RWPE2 (cell line): ENCODE results near the gene DLG1.

Experiments
- ATAC-seq: fragments of 200-7000 bp; cut with Tn5 transposase; 3 replicates; pipeline ENCODE4 v1.9.1; 2021; ENCODE audit warnings: low read depth
- DNase-seq: peaks from one replicate; pipeline ENCODE4 v3.0.0-alpha.2; 2020; ENCODE audit warnings: low spot score
- H3K27ac ChIP-seq: fragments of 450-650 bp; 2 replicates; pipeline ENCODE4 v1.5.1; 2017; ENCODE audit warnings: mild to moderate bottlenecking; ENCODE audit not compliant: poor library complexity, severe bottlenecking
- H3K27me3 ChIP-seq: fragments of 250-450 bp; sonication (Bioruptor Pico); 2 replicates; pipeline ENCODE4 v1.5.1; 2021; ENCODE audit warnings: mild to moderate bottlenecking, moderate library complexity; ENCODE audit not compliant: insufficient read depth, poor library complexity, severe bottlenecking
- H3K36me3 ChIP-seq: fragments of 250-450 bp; sonication (Bioruptor Pico); 2 replicates; pipeline ENCODE4 v1.5.1; 2020; ENCODE audit warnings: low read depth, mild to moderate bottlenecking, moderate library complexity
- H3K4me1 ChIP-seq: fragments of 250-450 bp; sonication (Bioruptor Pico); 2 replicates; pipeline ENCODE4 v1.5.1; 2021; ENCODE audit warnings: mild to moderate bottlenecking, moderate library complexity; ENCODE audit not compliant: insufficient read depth, poor library complexity, severe bottlenecking
- H3K4me3 ChIP-seq: fragments of 250-450 bp; sonication (Bioruptor Pico); 2 replicates; pipeline ENCODE4 v1.5.1; 2021; ENCODE audit warnings: mild to moderate bottlenecking, moderate library complexity; ENCODE audit not compliant: severe bottlenecking
- H3K9me3 ChIP-seq: fragments of 250-450 bp; sonication (Bioruptor Pico); 2 replicates; pipeline ENCODE4 v1.5.1; 2021; ENCODE audit warnings: mild to moderate bottlenecking, moderate library complexity; ENCODE audit not compliant: severe bottlenecking
- TF ChIP-seq, protein P1 (sequence below): fragments of 450-650 bp; IDR thresholded peaks from one replicate; pipeline ENCODE4 v1.5.1; 2017; ENCODE audit warnings: mild to moderate bottlenecking, moderate library complexity; ENCODE audit not compliant: poor library complexity, severe bottlenecking

DLG1 gene

DNA sequence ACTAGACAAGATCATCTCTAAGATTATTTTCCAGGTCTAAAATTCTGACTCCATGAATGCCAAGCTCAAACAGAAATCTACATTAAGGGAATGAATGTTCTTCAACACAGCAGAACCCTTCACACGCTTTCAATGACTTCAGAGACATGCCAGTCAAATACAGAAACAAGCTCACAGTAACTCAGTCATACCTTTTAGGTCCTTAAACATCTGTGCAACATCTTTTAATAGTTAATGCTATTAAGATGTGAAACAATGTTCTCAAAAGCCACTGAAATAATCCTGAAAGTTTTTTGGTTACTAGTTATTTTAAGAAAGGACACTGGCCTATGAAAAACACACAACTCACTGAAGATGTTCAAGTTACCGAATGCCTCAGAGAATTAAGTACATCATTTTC is 2.5 kb downstream of the DLG1 start:
- H3K27me3 ChIP-seq = no peaks in the 10 kb centered on the region
- TF ChIP-seq, protein P1, sequence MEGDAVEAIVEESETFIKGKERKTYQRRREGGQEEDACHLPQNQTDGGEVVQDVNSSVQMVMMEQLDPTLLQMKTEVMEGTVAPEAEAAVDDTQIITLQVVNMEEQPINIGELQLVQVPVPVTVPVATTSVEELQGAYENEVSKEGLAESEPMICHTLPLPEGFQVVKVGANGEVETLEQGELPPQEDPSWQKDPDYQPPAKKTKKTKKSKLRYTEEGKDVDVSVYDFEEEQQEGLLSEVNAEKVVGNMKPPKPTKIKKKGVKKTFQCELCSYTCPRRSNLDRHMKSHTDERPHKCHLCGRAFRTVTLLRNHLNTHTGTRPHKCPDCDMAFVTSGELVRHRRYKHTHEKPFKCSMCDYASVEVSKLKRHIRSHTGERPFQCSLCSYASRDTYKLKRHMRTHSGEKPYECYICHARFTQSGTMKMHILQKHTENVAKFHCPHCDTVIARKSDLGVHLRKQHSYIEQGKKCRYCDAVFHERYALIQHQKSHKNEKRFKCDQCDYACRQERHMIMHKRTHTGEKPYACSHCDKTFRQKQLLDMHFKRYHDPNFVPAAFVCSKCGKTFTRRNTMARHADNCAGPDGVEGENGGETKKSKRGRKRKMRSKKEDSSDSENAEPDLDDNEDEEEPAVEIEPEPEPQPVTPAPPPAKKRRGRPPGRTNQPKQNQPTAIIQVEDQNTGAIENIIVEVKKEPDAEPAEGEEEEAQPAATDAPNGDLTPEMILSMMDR = no peak
- ATAC-seq = no peak
- H3K27ac ChIP-seq = no peak overlapping the region
- H3K4me3 ChIP-seq = peak overlapping the region; percentile 71
- H3K9me3 ChIP-seq = no peaks in the 10 kb centered on the region
- no peak for DNase-seq
- peaks cover 52% of the 10 kb centered on the region for H3K4me1 ChIP-seq
- H3K36me3 ChIP-seq = peaks cover 55% of the 10 kb centered on the region

DNA sequence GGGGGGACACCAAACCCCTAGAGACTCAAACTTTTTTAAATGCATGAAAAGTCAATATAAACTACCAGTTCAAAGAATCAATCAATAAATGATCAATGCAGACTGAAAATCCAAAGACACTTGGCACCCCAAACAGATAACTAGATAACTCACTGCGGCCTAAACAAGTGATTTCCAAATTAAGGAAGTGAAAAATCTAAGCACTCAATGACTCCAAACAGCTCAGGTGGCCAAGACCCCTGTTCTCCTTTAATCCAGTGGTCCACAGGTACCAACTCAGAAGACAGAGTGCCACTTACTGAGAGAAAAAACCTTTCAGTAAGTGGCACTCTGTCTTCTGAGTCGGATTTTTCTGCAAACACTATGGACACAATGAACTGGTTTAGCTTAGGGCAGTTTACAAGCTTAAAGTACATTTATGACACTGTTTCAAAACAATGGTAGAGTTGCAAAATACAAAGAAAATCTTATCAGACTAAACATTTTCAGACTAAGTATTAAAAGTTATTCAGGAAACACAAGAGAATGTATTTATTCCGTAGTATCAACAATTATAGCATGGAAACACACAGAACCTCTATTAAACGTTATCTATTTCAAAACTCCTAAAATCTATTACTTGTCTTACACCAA is 4.7 kb downstream of the DLG1 start:
- H3K27ac ChIP-seq = no peak overlapping the region
- DNase-seq = no peak

DNA sequence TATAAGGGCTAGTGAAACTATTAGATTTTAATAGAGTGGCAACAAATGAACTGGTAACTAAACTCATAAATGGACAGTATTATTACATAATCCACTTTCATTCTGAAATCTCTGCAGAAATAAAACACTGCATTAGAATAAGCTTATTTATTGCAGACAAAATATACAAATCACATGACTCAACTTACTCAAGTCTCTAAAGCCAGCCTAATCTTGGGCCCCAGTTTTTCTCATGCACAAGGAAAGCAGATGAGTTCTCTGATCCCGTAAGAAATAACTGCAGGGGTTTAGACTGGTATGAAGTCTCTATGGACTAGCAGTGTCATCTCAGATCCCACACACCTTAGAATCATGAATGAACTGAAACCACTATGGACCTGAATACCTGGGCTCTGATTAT is 5.8 kb downstream of the DLG1 start:
- Histone ChIP-seq H3K27me3 (no peaks in the 10 kb centered on the region), H3K4me3 (no peak overlapping the region), H3K9me3 (no peaks in the 10 kb centered on the region), H3K36me3 (peaks cover 77% of the 10 kb centered on the region), H3K27ac (peak overlapping the region; percentile 71), H3K4me1 (peaks cover 64% of the 10 kb centered on the region)
- TF ChIP-seq, protein P1 = no peak
- no peak for ATAC-seq
- no peak for DNase-seq

More for the DNA sequence above, 4.7 kb downstream of the DLG1 start:
- Histone ChIP-seq H3K4me1 (peaks cover 64% of the 10 kb centered on the region), H3K27me3 (no peaks in the 10 kb centered on the region), H3K4me3 (no peak overlapping the region), H3K36me3 (peaks cover 71% of the 10 kb centered on the region), H3K9me3 (no peaks in the 10 kb centered on the region)
- no peak for ATAC-seq
- TF ChIP-seq, protein P1 = no peak

DNA sequence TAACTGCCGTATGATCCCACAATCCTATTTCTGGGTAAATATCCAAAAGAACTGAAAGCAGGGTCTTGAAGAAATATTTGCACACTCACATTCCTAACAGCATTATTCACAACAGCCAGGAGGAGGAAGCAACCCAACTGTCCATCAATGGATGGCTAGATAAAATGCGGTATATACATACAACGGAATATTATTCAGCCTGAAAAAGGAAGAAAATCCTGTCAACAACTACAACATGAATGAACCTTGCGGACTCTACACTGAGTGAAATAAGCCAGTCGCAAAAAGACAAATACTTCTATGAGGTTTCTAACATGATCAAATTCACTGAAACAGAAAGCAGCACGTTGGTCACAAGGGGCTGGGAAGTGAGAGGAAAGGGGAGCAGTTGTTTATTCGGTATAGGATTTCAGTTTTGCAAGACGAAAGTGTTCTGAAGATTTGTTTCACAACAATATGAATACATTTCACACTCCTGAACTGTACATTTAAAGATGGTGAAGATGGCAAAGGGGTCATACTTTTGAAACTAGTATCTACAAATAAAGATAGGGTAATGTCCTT is 6.2 kb downstream of the DLG1 start:
- peaks cover 64% of the 10 kb centered on the region for H3K4me1 ChIP-seq
- TF ChIP-seq, protein P1 = no peak
- H3K27ac ChIP-seq = peak overlapping the region; percentile 71
- no peak for DNase-seq
- no peaks in the 10 kb centered on the region for H3K27me3 ChIP-seq
- H3K36me3 ChIP-seq = peaks cover 82% of the 10 kb centered on the region
- no peaks in the 10 kb centered on the region for H3K9me3 ChIP-seq
- H3K4me3 ChIP-seq = no peak overlapping the region
- no peak for ATAC-seq

DNA sequence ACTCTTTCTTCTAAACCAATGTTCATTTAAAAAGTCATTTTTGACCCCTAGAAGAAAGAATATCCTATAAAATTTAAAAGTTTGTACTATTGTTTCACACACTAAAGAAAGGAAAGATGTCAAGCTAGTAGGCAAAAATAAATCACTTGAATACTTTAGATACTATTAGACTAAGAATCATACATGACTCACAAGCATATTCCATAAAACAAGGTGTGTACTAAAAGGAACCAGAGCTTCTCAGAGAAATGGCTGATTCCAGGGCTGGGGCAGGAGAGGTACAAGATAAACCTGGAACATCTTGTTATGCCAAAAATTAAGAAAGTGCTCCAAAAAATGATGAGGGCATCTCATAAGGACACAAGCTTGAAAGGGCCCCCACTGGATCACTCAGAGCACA is 8.7 kb downstream of the DLG1 start:
- ATAC-seq (peak; percentile 96), DNase-seq (no peak)
- TF ChIP-seq, protein P1 = no peak
- no peak overlapping the region for H3K4me3 ChIP-seq
- peaks cover 78% of the 10 kb centered on the region for H3K36me3 ChIP-seq
- H3K4me1 ChIP-seq = peaks cover 48% of the 10 kb centered on the region
- H3K27ac ChIP-seq = peak overlapping the region; percentile 71
- no peaks in the 10 kb centered on the region for H3K9me3 ChIP-seq
- no peaks in the 10 kb centered on the region for H3K27me3 ChIP-seq
